ENCODE measurements around the gene EPB41L2. TPM values are rescaled to one million over a fixed set of nuclear protein-coding genes. Genes with fewer than 3 reads are reported as not detected.

Gene EPB41L2
- total and polyA plus RNA-seq, 2 experiments from 2014 or later = 76.2 to 91.7 TPM

GRCh38 chr6:130851026-130851425 is 212.0 kb downstream of the EPB41L2 start:
- no peaks in the 10 kb centered on the region for H3K79me2 ChIP-seq (replicated peaks; ENCODE audit: insufficient read depth)
- H4K20me1 ChIP-seq (replicated peaks; ENCODE audit: insufficient read depth) = no peaks in the 10 kb centered on the region
- no peak overlapping the region for H3K27ac ChIP-seq (ENCODE audit: low read depth)
- peaks cover 19% of the 10 kb centered on the region for H3K4me1 ChIP-seq (ENCODE audit: insufficient read depth)
- no peak for DNase-seq (ENCODE audit: low spot score)
- ATAC-seq = no peak
- H3K27me3 Mint-ChIP-seq (ENCODE audit: insufficient read depth, low read depth, poor library complexity) = no peaks in the 10 kb centered on the region
- no peak overlapping the region for H3K4me3 ChIP-seq
- H2AFZ ChIP-seq = no peak overlapping the region
- H3K4me1 Mint-ChIP-seq = peaks cover 34% of the 10 kb centered on the region
- TF ChIP-seq, protein P1, sequence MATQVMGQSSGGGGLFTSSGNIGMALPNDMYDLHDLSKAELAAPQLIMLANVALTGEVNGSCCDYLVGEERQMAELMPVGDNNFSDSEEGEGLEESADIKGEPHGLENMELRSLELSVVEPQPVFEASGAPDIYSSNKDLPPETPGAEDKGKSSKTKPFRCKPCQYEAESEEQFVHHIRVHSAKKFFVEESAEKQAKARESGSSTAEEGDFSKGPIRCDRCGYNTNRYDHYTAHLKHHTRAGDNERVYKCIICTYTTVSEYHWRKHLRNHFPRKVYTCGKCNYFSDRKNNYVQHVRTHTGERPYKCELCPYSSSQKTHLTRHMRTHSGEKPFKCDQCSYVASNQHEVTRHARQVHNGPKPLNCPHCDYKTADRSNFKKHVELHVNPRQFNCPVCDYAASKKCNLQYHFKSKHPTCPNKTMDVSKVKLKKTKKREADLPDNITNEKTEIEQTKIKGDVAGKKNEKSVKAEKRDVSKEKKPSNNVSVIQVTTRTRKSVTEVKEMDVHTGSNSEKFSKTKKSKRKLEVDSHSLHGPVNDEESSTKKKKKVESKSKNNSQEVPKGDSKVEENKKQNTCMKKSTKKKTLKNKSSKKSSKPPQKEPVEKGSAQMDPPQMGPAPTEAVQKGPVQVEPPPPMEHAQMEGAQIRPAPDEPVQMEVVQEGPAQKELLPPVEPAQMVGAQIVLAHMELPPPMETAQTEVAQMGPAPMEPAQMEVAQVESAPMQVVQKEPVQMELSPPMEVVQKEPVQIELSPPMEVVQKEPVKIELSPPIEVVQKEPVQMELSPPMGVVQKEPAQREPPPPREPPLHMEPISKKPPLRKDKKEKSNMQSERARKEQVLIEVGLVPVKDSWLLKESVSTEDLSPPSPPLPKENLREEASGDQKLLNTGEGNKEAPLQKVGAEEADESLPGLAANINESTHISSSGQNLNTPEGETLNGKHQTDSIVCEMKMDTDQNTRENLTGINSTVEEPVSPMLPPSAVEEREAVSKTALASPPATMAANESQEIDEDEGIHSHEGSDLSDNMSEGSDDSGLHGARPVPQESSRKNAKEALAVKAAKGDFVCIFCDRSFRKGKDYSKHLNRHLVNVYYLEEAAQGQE (IDR thresholded peaks at IDR 0.05; ENCODE audit: unreplicated experiment) = no peak
- TF ChIP-seq, protein P2, sequence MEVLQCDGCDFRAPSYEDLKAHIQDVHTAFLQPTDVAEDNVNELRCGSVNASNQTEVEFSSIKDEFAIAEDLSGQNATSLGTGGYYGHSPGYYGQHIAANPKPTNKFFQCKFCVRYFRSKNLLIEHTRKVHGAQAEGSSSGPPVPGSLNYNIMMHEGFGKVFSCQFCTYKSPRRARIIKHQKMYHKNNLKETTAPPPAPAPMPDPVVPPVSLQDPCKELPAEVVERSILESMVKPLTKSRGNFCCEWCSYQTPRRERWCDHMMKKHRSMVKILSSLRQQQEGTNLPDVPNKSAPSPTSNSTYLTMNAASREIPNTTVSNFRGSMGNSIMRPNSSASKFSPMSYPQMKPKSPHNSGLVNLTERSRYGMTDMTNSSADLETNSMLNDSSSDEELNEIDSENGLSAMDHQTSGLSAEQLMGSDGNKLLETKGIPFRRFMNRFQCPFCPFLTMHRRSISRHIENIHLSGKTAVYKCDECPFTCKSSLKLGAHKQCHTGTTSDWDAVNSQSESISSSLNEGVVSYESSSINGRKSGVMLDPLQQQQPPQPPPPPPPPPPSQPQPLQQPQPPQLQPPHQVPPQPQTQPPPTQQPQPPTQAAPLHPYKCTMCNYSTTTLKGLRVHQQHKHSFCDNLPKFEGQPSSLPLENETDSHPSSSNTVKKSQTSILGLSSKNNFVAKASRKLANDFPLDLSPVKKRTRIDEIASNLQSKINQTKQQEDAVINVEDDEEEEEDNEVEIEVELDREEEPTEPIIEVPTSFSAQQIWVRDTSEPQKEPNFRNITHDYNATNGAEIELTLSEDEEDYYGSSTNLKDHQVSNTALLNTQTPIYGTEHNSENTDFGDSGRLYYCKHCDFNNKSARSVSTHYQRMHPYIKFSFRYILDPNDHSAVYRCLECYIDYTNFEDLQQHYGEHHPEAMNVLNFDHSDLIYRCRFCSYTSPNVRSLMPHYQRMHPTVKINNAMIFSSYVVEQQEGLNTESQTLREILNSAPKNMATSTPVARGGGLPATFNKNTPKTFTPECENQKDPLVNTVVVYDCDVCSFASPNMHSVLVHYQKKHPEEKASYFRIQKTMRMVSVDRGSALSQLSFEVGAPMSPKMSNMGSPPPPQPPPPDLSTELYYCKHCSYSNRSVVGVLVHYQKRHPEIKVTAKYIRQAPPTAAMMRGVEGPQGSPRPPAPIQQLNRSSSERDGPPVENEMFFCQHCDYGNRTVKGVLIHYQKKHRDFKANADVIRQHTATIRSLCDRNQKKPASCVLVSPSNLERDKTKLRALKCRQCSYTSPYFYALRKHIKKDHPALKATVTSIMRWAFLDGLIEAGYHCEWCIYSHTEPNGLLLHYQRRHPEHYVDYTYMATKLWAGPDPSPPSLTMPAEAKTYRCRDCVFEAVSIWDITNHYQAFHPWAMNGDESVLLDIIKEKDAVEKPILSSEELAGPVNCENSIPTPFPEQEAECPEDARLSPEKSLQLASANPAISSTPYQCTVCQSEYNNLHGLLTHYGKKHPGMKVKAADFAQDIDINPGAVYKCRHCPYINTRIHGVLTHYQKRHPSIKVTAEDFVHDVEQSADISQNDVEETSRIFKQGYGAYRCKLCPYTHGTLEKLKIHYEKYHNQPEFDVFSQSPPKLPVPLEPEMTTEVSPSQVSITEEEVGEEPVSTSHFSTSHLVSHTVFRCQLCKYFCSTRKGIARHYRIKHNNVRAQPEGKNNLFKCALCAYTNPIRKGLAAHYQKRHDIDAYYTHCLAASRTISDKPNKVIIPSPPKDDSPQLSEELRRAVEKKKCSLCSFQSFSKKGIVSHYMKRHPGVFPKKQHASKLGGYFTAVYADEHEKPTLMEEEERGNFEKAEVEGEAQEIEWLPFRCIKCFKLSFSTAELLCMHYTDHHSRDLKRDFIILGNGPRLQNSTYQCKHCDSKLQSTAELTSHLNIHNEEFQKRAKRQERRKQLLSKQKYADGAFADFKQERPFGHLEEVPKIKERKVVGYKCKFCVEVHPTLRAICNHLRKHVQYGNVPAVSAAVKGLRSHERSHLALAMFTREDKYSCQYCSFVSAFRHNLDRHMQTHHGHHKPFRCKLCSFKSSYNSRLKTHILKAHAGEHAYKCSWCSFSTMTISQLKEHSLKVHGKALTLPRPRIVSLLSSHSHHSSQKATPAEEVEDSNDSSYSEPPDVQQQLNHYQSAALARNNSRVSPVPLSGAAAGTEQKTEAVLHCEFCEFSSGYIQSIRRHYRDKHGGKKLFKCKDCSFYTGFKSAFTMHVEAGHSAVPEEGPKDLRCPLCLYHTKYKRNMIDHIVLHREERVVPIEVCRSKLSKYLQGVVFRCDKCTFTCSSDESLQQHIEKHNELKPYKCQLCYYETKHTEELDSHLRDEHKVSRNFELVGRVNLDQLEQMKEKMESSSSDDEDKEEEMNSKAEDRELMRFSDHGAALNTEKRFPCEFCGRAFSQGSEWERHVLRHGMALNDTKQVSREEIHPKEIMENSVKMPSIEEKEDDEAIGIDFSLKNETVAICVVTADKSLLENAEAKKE (CRISPR knock-in tag; IDR thresholded peaks at IDR 0.05) = no peak
- no peak for TF ChIP-seq EZH2phosphoT487 (IDR thresholded peaks at IDR 0.05; ENCODE audit: unreplicated experiment)
- no peak for TF ChIP-seq EZH2 (IDR thresholded peaks at IDR 0.05; ENCODE audit: low read depth, unreplicated experiment)
- TF ChIP-seq JUNB (IDR thresholded peaks at IDR 0.05; ENCODE audit: unreplicated experiment) = no peak
- TF ChIP-seq CREB1 (CRISPR knock-in tag; IDR thresholded peaks at IDR 0.05; ENCODE audit: low read depth) = no peak
- no peak for TF ChIP-seq ZNF114 (CRISPR knock-in tag; IDR thresholded peaks at IDR 0.05)
- H3K36me3 Mint-ChIP-seq (ENCODE audit: low read depth) = peaks cover 5% of the 10 kb centered on the region; the same call in 1 of the 3 replicates
- H3K27me3 ChIP-seq (ENCODE audit: insufficient read depth) = no peaks in the 10 kb centered on the region
- H3K9me3 Mint-ChIP-seq = no peaks in the 10 kb centered on the region
- no peaks in the 10 kb centered on the region for H3F3A ChIP-seq (replicated peaks; ENCODE audit: low read depth)
- H3K4me2 ChIP-seq = no peak overlapping the region
- no peak overlapping the region for H3K4me3 Mint-ChIP-seq
- no peaks in the 10 kb centered on the region; the same call in 1 of the 2 replicates for H3K9me2 ChIP-seq (ENCODE audit: insufficient read depth)
- no peak overlapping the region for H3K27ac Mint-ChIP-seq
- H3K36me3 ChIP-seq (ENCODE audit: insufficient read depth) = no peaks in the 10 kb centered on the region

Measured in GM23338 (cell line).